Vagina (tissue), 2 donors: ENCODE results near the gene TUBA3C. TPM values are rescaled to one million over a fixed set of nuclear protein-coding genes. Genes with fewer than 3 reads are reported as not detected.

Experiments
- DNase-seq, 2 donors: peaks; one replicate each; pipeline ENCODE4 v3.0.0-alpha.2; 2017; ENCODE audit errors: extremely low spot score in 2 of 2
- H3K27ac ChIP-seq: fragments of 200-600 bp; sonication (generic); one replicate; pipeline ENCODE4 v1.5.1; 2019
- H3K27me3 ChIP-seq: fragments of 200-600 bp; sonication (generic); one replicate; pipeline ENCODE4 v1.5.1; 2019
- H3K36me3 ChIP-seq, 2 donors: fragments of 200-600 bp; sonication (generic); one replicate each; pipeline ENCODE4 v1.5.1; 2017 to 2019
- H3K4me1 ChIP-seq: fragments of 200-600 bp; sonication (generic); one replicate; pipeline ENCODE4 v1.5.1; 2019
- H3K4me3 ChIP-seq, 2 donors: fragments of 200-600 bp; sonication (generic); 1 replicate in 1 of 2; 2 replicates in 1 of 2; pipeline ENCODE4 v1.5.1; 2016 to 2019
- H3K9me3 ChIP-seq: fragments of 200-600 bp; sonication (generic); one replicate; pipeline ENCODE4 v1.5.1; 2019
- POLR2A ChIP-seq, 2 donors: fragments of 450-650 bp; IDR thresholded peaks; one replicate each; pipeline ENCODE4 v1.6.1; 2017; ENCODE audit warnings: antibody characterized with exemption in 2 of 2, mild to moderate bottlenecking in 2 of 2, moderate library complexity in 2 of 2
- POLR2AphosphoS5 ChIP-seq, 2 donors: sonication (generic); formaldehyde crosslinking; IDR thresholded peaks; one replicate each; pipeline ENCODE4 v1.9.0; 2017; ENCODE audit warnings: antibody characterized with exemption in 2 of 2, mild to moderate bottlenecking in 2 of 2, low read depth in 1 of 2; ENCODE audit not compliant: insufficient read depth in 1 of 2
- intact Hi-C: fragments of 100-400 bp; cut with DNase I; formaldehyde crosslinking; loops from one replicate; pipeline ENCODE4 v1.15.1; 2023
- total RNA-seq: library from RNA; depleted of rRNA; stranded (reverse); fragments of >200 nt; gene quantifications from one replicate; pipeline ENCODE4 v1.2.3, GENCODE V29; 2016
- TF ChIP-seq, protein P1 (sequence below), 3 experiments: fragments of 450-650 bp in 2 of 3; fragments of 200-600 bp in 1 of 3; sonication (generic) in 1 of 3; IDR thresholded peaks; one replicate each; pipeline ENCODE4 v1.5.1; 2017 to 2019; ENCODE audit warnings: antibody characterized with exemption in 3 of 3, mild to moderate bottlenecking in 2 of 3, moderate library complexity in 2 of 3

TUBA3C gene
- total RNA-seq, 1 donor from 2014 or later, result not detected

DNA sequence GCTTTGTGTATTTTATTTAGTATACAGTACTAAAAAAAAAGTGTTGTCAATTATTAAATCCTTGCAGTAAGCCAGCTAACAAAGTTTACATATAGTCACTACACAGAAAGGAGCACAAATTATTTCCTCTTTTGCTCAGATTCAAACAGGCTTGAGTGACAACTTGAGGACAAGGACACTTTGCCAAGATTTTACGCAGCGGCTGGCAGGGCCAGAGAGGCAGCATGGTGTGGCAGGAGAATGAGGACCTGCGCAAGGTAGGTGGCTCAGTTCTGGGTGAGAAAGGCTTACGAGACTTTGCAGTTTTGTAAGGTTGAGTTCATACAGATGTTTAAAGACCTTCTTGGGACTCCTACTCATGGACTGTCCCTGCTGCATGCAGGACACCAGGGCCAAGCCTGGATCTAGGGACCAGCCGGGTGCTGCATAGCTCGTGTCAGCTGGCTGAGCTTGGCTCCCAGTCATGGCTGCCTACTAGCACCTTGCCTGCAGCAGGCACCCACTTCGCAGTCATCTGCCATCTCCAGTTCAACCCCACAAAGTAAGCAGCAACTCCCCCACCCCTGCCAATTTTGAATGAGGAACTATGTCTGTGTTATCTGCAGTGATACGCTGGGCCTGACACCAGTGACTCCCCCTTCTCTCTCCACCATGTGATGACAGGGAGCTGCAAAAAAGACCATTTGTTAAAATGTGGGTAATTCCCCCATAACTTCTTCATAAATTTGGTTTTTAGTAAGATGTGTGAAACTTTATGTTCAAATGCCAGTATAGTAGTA is 3.7 kb upstream of the TUBA3C start:
- peak in 1 of 2 donors; percentile 82 for DNase-seq
- Histone ChIP-seq H3K36me3 (no peaks in the 10 kb centered on the region), H3K9me3 (no peaks in the 10 kb centered on the region), H3K27ac (no peak overlapping the region), H3K27me3 (no peaks in the 10 kb centered on the region), H3K4me3 (no peak overlapping the region), H3K4me1 (no peaks in the 10 kb centered on the region)
- intact Hi-C loops, result no loop called here
- TF ChIP-seq, protein P1, sequence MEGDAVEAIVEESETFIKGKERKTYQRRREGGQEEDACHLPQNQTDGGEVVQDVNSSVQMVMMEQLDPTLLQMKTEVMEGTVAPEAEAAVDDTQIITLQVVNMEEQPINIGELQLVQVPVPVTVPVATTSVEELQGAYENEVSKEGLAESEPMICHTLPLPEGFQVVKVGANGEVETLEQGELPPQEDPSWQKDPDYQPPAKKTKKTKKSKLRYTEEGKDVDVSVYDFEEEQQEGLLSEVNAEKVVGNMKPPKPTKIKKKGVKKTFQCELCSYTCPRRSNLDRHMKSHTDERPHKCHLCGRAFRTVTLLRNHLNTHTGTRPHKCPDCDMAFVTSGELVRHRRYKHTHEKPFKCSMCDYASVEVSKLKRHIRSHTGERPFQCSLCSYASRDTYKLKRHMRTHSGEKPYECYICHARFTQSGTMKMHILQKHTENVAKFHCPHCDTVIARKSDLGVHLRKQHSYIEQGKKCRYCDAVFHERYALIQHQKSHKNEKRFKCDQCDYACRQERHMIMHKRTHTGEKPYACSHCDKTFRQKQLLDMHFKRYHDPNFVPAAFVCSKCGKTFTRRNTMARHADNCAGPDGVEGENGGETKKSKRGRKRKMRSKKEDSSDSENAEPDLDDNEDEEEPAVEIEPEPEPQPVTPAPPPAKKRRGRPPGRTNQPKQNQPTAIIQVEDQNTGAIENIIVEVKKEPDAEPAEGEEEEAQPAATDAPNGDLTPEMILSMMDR (IDR thresholded peaks at IDR 0.05), result no peak
- no peak for TF ChIP-seq POLR2AphosphoS5 (IDR thresholded peaks at IDR 0.05; ENCODE audit: insufficient read depth in 1 of 2, low read depth in 1 of 2)
- TF ChIP-seq POLR2A (IDR thresholded peaks at IDR 0.05), result no peak

DNA sequence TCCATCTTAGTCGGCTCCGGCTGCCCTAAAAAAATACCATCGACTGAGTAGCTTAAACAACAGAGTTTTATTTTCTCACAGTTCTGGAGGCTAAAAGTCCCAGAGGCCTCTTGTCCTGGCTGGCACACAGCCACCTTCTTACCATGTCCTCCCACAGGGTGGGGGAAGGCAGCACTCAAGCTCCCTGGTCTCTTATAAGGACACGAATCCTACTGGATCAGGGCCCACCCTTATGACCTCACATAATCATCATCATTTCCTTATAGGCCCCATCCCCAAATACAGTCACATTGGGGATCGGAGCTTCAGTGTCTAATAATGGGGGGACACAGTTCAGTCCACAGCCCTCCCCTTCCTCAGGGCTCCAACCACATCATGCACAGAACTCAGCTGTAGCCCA is 2.6 kb upstream of the TUBA3C start:
- Histone ChIP-seq H3K27ac (no peak overlapping the region), H3K27me3 (no peaks in the 10 kb centered on the region), H3K9me3 (no peaks in the 10 kb centered on the region), H3K4me1 (no peaks in the 10 kb centered on the region), H3K36me3 (no peaks in the 10 kb centered on the region), H3K4me3 (no peak overlapping the region)
- TF ChIP-seq POLR2A (IDR thresholded peaks at IDR 0.05) (no peak), POLR2AphosphoS5 (IDR thresholded peaks at IDR 0.05; ENCODE audit: insufficient read depth in 1 of 2, low read depth in 1 of 2) (no peak)
- TF ChIP-seq, protein P1 (IDR thresholded peaks at IDR 0.05), result no peak
- peak in 1 of 2 donors; percentile 60 for DNase-seq
- intact Hi-C loops, result no loop called here

- intact Hi-C loops, result no loop called here
- no peak overlapping the region for H3K4me3 ChIP-seq
- no peaks in the 10 kb centered on the region for H3K4me1 ChIP-seq
- H3K27ac ChIP-seq, result no peak overlapping the region
- no peaks in the 10 kb centered on the region for H3K36me3 ChIP-seq
- H3K27me3 ChIP-seq, result no peaks in the 10 kb centered on the region
- no peaks in the 10 kb centered on the region for H3K9me3 ChIP-seq
- peak in 1 of 2 donors; percentile 1 for DNase-seq
- no peak for TF ChIP-seq POLR2AphosphoS5 (IDR thresholded peaks at IDR 0.05; ENCODE audit: insufficient read depth in 1 of 2, low read depth in 1 of 2)
- TF ChIP-seq, protein P1 (IDR thresholded peaks at IDR 0.05), result no peak
- no peak for TF ChIP-seq POLR2A (IDR thresholded peaks at IDR 0.05)
Observed at GRCh38 chr13:19183676-19184075, 2.1 kb upstream of the TUBA3C start.

DNA sequence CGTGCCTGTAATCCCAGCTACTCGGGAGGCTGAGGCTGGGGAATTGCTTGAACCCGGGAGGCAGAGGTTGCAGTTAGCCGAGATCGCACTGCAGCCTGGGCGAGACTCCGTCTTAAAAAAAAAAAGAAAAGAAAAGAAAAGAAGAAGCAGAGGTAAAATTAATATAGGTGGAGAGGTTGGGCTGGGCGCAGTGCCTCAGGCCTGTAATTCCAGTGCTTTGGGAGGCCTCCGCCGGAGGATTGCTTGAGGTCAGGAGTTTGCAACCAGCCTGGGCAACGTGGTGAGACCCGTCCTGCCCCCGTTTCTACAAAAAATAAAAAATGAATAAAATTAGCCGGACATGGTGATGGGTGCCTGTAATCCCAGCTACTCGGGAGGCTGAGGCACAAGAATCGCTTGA is 912 bp upstream of the TUBA3C start:
- TF ChIP-seq POLR2A (IDR thresholded peaks at IDR 0.05) (no peak), POLR2AphosphoS5 (IDR thresholded peaks at IDR 0.05; ENCODE audit: insufficient read depth in 1 of 2, low read depth in 1 of 2) (no peak)
- TF ChIP-seq, protein P1 (IDR thresholded peaks at IDR 0.05), result no peak
- no peak overlapping the region for H3K27ac ChIP-seq
- intact Hi-C loops, result no loop called here
- no peaks in the 10 kb centered on the region for H3K27me3 ChIP-seq
- no peak overlapping the region for H3K4me3 ChIP-seq
- DNase-seq, result peak in 1 of 2 donors; percentile 16
- no peaks in the 10 kb centered on the region for H3K4me1 ChIP-seq
- H3K36me3 ChIP-seq, result no peaks in the 10 kb centered on the region
- H3K9me3 ChIP-seq, result no peaks in the 10 kb centered on the region

DNA sequence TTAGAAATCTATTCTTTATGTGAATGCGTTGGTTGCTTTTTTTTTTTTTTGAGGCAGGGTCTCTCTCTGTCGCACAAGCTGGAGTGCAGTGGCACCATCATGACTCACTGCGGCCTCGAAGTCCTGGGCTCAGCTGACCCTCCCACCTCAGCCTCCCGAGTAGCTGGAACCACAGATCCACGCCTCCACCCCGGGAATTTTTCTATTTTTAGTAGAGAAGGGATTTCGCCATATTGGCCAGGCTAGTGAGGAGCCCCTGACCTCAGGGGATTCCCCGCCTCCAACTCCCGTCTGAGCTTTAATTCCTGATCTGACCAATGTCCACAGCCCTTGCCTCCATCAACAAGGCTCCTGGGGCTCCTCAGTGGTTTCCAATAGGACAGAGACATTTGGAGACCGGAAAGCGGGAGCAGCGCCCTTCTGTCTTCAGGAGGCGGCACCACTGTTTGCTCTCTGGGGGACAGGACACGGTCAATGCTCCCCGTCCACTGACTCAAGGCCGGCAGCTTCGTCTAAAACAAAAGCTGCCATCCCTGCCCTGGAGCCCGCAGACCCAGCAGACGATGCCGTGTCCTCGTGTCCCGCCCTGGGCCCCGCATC is 503 bp downstream of the TUBA3C start:
- peak in 1 of 2 donors; percentile 71 for DNase-seq
- no peaks in the 10 kb centered on the region for H3K36me3 ChIP-seq
- intact Hi-C loops, result no loop called here
- H3K27me3 ChIP-seq, result no peaks in the 10 kb centered on the region
- H3K4me3 ChIP-seq, result no peak overlapping the region
- H3K9me3 ChIP-seq, result no peaks in the 10 kb centered on the region
- TF ChIP-seq, protein P1 (IDR thresholded peaks at IDR 0.05), result no peak
- TF ChIP-seq POLR2AphosphoS5 (IDR thresholded peaks at IDR 0.05; ENCODE audit: insufficient read depth in 1 of 2, low read depth in 1 of 2), result no peak
- TF ChIP-seq POLR2A (IDR thresholded peaks at IDR 0.05), result no peak
- no peak overlapping the region for H3K27ac ChIP-seq
- H3K4me1 ChIP-seq, result no peaks in the 10 kb centered on the region
